Suprapubic skin (tissue), 3 donors: ENCODE data around the gene SH2D6.

ENCODE experiments used
- CTCF ChIP-seq, 2 donors: fragments of 200-600 bp in 1 of 2; fragments of 450-650 bp in 1 of 2; sonication (generic) in 1 of 2; IDR thresholded peaks; one replicate each; pipeline ENCODE4 v1.5.1; 2016 to 2019; ENCODE audit warnings: antibody characterized with exemption in 2 of 2, mild to moderate bottlenecking in 1 of 2, moderate library complexity in 1 of 2
- EP300 ChIP-seq: sonication (generic); formaldehyde crosslinking; IDR thresholded peaks from one replicate; pipeline ENCODE4 v1.6.1; 2017; ENCODE audit warnings: antibody characterized with exemption

GRCh38 chr2:85455552-85456090, 37.1 kb downstream of the SH2D6 start:
- no peak for TF ChIP-seq CTCF (IDR thresholded peaks at IDR 0.05)
- TF ChIP-seq EP300: no peak
